Effector memory CD8-positive, alpha-beta T cell (primary cell): ENCODE results near the gene APP.
"Not testable (repeated sequence)": the region's sequence is repeated elsewhere in the genome, so short reads cannot be mapped to it uniquely, and the experiment has no call there.

Experiments
- ATAC-seq: fragments of 150-1000 bp; cut with Tn5 transposase; replicated peaks from 2 replicates; pipeline ENCODE4 v1.10.0; 2021; ENCODE audit warnings: mild to moderate bottlenecking, moderate library complexity
- DNase-seq, 3 experiments: peaks; one replicate each; pipeline ENCODE4 v3.0.0; 2021
- H3K27ac Mint-ChIP-seq, 2 donors: one replicate each; pipeline ENCODE4 v1.8.0; 2022; ENCODE audit warnings: mild to moderate bottlenecking in 2 of 2, mixed read lengths in 2 of 2, moderate library complexity in 2 of 2
- H3K27me3 Mint-ChIP-seq, 2 donors: one replicate each; pipeline ENCODE4 v1.8.0; 2022; ENCODE audit warnings: mixed read lengths in 2 of 2
- H3K36me3 Mint-ChIP-seq: one replicate; pipeline ENCODE4 v1.8.0; 2022; ENCODE audit warnings: mild to moderate bottlenecking, moderate library complexity, mixed read lengths; ENCODE audit not compliant: insufficient read depth
- H3K4me1 Mint-ChIP-seq, 2 donors: one replicate each; pipeline ENCODE4 v1.8.0; 2022; ENCODE audit warnings: low read depth in 2 of 2, mixed read lengths in 2 of 2
- H3K4me3 Mint-ChIP-seq, 2 donors: one replicate each; pipeline ENCODE4 v1.8.0; 2022; ENCODE audit warnings: mild to moderate bottlenecking in 2 of 2, mixed read lengths in 2 of 2, moderate library complexity in 2 of 2
- H3K9me3 Mint-ChIP-seq, 2 donors: one replicate each; pipeline ENCODE4 v1.8.0; 2022; ENCODE audit warnings: mixed read lengths in 2 of 2

APP gene

DNA sequence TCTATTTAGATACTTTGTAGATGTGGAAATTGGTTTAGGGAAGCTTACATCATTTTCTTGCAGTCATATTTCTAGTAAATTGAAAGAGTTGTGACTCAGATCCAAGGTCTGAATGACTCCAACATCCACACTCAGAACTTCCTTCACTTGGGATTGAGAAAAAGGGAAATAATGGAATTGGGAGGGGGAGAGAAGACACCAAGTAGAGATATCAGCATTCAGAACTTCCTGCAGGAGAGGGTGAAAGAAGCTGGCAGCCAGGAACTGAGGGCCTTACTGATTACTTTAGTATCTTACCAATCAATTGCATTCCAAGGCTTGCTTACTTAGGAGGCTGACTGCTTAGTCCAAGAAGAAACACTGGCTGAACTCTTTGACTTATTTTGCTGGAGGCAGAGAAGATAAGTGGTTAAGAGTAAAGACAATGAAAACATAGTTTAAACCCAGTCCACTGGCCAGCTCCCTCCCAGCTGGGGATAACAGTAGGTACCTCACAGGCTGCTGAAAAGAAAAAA, 21.7 kb downstream of the APP start:
- Mint-ChIP-seq H3K4me1 (no peaks in the 10 kb centered on the region), H3K4me3 (no peak overlapping the region), H3K9me3 (no peaks in the 10 kb centered on the region), H3K27me3 (no peaks in the 10 kb centered on the region), H3K27ac (no peak overlapping the region), H3K36me3 (no peaks in the 10 kb centered on the region)
- DNase-seq (no peak), ATAC-seq (no peak)

DNA sequence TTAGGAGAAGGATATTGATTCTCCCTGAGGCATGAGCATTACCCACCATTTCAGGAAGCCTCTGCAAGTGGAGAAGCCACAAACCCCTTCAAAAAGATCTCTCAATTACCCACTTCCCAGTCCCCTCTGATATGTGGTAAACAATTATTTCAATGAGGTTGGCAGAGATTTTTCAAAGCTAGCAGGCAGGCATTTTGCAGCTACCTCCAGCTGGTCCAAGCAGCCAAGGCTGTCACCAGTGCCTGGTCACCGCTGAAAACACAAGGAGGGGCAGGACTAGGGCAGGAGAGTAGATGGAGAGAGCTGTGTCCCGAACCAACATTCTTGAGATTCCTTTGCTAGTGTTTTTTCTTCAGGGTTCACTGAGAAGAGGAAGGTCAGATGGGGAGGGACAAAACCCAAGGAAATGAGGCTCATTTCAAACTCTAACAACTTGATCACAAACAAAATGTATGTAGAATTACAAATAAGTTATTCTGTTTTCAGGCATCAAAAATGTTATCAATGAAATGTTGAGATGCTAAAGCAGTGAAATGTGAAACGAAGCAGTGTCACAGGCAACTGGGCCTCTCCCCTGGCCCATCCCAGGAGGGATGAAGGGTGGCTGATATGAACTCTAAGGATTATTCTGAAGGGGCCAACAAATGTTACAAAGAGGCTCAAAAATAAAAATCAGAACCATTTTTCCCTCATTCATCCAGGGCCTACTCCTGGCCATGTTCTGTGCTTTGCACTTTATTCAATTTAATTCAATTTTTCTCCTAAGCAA, 22.3 kb downstream of the APP start:
- no peaks in the 10 kb centered on the region for H3K27me3 Mint-ChIP-seq
- H3K4me3 Mint-ChIP-seq = no peak overlapping the region
- no peaks in the 10 kb centered on the region for H3K4me1 Mint-ChIP-seq
- no peak for ATAC-seq
- no peaks in the 10 kb centered on the region for H3K36me3 Mint-ChIP-seq
- no peaks in the 10 kb centered on the region for H3K9me3 Mint-ChIP-seq
- DNase-seq = no peak
- no peak overlapping the region for H3K27ac Mint-ChIP-seq

DNA sequence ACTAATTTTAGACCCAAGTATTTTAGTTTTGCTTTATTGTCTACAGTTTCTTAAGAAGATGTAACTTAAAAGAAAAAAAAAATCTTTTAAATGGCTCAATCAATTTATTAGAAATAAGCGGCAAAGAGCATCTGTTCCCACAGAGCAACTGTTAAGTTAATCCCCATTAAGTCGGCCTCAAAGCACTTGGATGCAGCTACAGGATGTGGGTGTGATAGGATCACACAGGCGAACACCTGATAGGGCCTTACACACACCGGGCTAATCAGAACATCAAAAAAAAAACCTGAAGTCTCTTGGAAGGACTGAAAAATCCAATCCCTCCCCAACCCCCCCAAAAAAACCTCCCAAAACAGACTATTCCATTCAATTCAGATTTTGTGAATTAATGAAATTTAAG, 23.0 kb downstream of the APP start:
- peaks cover 1% of the 10 kb centered on the region for H3K36me3 Mint-ChIP-seq
- H3K27me3 Mint-ChIP-seq = no peaks in the 10 kb centered on the region
- ATAC-seq (no peak), DNase-seq (no peak)
- no peak overlapping the region for H3K27ac Mint-ChIP-seq
- H3K9me3 Mint-ChIP-seq = no peaks in the 10 kb centered on the region
- H3K4me1 Mint-ChIP-seq = no peaks in the 10 kb centered on the region
- H3K4me3 Mint-ChIP-seq = no peak overlapping the region

DNA sequence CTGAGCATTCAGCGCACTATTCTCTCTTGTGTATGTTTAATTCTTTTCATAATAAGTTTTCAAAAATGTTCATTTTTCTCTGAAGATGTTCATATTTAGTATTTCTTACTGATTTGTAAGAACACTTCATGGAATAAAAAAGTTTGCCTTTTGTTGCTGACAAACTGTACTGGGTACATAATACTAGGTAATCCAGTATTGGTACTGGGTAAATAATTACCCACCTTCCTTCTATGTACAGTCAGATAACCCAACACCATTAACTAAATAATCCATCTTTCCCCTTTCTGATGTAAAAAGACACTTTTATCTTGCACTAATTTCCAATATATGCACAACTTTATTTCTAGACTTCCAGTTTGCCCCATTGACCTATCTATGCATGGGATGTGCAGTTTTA, 23.9 kb downstream of the APP start:
- Mint-ChIP-seq H3K27ac (no peak overlapping the region), H3K9me3 (no peaks in the 10 kb centered on the region), H3K4me3 (no peak overlapping the region), H3K36me3 (peaks cover 4% of the 10 kb centered on the region), H3K4me1 (no peaks in the 10 kb centered on the region), H3K27me3 (no peaks in the 10 kb centered on the region)
- ATAC-seq (no peak), DNase-seq (no peak)

DNA sequence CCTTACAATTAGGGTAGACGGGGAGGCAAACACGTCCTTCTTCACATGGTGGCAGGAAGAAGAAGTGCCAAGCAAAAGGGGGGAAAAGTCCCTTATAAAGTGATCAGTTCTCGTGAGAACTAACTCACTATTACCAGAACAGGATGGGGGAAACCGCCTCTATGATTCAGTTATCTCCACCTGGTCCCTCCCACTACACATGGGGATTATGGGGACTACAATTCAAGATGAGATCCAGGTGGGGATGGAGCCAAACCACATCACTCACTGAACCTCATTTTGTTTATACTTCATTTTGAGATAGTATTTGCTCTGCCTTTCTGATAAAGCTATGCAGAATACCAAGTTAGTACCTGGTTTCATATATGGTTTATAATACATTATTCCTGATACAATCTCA, 26.5 kb downstream of the APP start:
- H3K4me1 Mint-ChIP-seq = no peaks in the 10 kb centered on the region
- no peak overlapping the region for H3K4me3 Mint-ChIP-seq
- no peaks in the 10 kb centered on the region for H3K27me3 Mint-ChIP-seq
- no peak overlapping the region for H3K27ac Mint-ChIP-seq
- DNase-seq (no peak), ATAC-seq (no peak)
- H3K36me3 Mint-ChIP-seq = peaks cover 4% of the 10 kb centered on the region
- H3K9me3 Mint-ChIP-seq = no peaks in the 10 kb centered on the region

DNA sequence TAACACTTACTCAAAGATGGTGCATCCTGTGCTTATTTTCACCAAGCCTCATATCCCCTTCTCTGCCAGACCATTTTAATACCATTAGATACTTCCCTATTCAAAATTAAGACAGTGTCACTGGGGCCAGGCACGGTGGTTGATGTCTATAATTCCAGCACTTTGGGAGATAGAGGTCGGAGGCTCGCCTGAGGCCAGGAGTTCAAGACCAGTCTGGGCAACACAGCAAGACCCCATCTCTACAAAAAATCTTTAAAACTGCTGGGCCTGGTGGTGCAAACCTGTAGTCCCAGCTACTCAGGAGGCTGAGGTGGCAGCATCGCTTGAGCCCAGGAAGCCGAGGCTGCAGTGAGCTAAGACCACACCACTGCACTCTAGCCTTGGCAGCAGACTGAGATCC, 28.2 kb downstream of the APP start:
- ATAC-seq (no peak), DNase-seq (no peak)
- H3K9me3 Mint-ChIP-seq = no peaks in the 10 kb centered on the region
- no peak overlapping the region for H3K27ac Mint-ChIP-seq
- H3K36me3 Mint-ChIP-seq = peaks cover 4% of the 10 kb centered on the region
- no peaks in the 10 kb centered on the region for H3K27me3 Mint-ChIP-seq
- H3K4me1 Mint-ChIP-seq = no peaks in the 10 kb centered on the region
- no peak overlapping the region for H3K4me3 Mint-ChIP-seq

DNA sequence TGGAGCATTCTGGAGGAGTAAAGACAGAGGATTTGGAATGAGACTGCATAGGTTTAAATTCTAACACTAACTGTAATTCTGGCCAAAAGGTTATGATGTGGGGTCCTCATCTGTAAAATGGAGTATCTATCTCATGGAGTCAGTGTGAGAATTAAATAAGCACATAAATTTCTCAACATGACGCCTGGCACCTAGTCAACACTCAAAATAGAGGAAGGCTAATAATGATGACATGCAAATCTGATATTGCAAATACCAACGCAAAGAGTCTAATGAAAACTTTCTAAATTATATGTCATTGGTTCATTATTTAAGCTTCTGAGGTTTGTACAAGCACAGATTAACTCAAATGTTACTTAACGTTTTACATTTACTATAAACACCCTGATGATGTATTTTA, 29.6 kb downstream of the APP start:
- Mint-ChIP-seq H3K36me3 (peaks cover 4% of the 10 kb centered on the region), H3K27ac (no peak overlapping the region), H3K9me3 (no peaks in the 10 kb centered on the region), H3K27me3 (no peaks in the 10 kb centered on the region), H3K4me3 (no peak overlapping the region), H3K4me1 (no peaks in the 10 kb centered on the region)
- ATAC-seq (no peak), DNase-seq (no peak)

- Mint-ChIP-seq H3K9me3 (peaks cover 0 to 2% of the 10 kb centered on the region in 2 donors), H3K4me1 (no peaks in the 10 kb centered on the region), H3K36me3 (peaks cover 4% of the 10 kb centered on the region), H3K27ac (no peak overlapping the region), H3K4me3 (no peak overlapping the region), H3K27me3 (no peaks in the 10 kb centered on the region)
- no peak for ATAC-seq
- DNase-seq = no peak
These were observed 30.4 kb downstream of the APP start for GRCh38 chr21:26140164-26140579.

DNA sequence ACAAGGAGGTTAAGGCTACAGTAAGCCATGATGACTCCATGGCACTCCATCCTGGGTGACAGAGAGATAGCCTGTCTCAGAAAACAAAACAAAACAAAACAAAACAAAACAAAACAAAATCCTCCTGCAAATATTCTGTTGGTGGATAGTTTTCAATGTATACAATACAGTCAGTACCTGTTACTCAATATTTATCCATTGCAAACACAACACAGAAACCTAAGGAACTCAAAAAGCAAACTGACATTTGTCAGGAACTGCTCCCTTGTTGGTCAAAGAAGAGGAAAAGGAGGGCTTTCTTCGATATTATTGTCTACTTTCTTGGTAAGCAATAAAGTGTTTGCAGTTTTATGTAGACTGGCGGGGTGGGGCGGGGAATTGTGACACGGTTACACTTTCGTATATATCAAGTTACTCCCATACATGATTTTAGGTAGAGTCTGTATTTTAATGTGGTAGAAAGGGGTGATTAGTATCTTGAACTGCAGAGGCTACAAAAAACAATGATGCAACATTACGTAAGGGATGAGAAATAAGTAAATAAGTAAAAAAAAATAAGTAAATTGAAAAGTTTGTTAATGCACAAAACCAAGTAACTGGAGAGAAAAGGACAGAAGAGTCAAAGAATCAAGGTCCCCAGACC, 31.8 kb downstream of the APP start:
- no peak for ATAC-seq
- H3K36me3 Mint-ChIP-seq = peaks cover 4% of the 10 kb centered on the region
- H3K27ac Mint-ChIP-seq = no peak overlapping the region
- no peaks in the 10 kb centered on the region for H3K27me3 Mint-ChIP-seq
- H3K4me1 Mint-ChIP-seq = no peaks in the 10 kb centered on the region
- no peak for DNase-seq
- peaks cover 0 to 2% of the 10 kb centered on the region in 2 donors for H3K9me3 Mint-ChIP-seq
- H3K4me3 Mint-ChIP-seq = no peak overlapping the region

DNA sequence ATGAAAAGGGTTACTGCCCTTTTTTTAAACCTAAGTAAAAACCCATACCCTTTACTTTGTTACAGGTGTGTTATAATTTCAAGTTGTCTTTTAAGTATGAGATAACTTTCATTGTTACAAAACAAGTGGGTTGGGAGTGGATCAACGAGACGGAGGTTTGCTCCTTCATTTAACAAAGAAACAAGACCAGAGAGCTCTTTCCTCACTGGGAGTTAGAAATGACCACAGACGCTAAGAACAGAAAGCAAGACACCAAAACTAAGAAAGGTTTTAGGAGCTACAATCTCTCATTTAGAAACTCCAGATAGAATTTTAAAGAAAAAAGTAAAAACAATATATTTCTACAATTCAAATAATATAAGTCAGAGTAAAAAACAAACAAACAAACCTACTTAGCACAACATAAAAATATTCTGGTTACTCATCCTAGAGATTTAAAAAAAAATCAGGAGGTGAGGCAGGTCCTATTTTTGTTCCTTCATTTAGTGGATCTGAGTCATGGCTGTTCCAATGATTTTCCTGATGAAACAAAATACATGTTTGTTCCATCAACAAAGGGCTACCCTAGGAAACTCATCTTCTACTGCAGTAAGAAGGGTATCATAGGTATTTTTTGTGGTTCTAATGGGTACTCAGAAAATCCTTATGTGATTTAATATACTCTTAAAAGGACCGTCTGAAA, 33.0 kb downstream of the APP start:
- no peak overlapping the region for H3K4me3 Mint-ChIP-seq

DNA sequence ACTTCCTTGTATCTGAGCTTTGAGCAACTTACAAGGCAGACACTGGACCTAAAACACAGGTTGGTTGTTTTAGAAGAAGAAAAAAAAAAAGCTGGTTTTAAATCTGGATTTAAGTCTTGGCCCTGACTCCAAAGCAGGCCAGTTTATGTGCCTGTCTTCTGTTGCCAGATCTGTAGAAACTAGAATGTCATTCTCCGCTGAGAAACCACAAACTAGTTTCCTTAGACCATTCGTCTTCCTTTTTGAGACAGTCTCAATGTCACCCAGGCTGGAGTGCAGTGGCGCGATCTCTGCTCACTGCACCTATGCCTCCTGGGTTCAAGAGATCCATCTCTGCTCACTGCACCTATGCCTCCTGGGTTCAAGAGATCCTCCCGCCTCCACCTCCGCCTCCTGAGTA, 33.9 kb downstream of the APP start:
- Mint-ChIP-seq H3K36me3 (no peaks in the 10 kb centered on the region), H3K4me3 (no peak overlapping the region), H3K4me1 (no peaks in the 10 kb centered on the region), H3K9me3 (peaks cover 0 to 2% of the 10 kb centered on the region in 2 donors), H3K27ac (no peak overlapping the region), H3K27me3 (no peaks in the 10 kb centered on the region)
- DNase-seq (no peak), ATAC-seq (no peak)

More for the DNA sequence above, 33.0 kb downstream of the APP start:
- no peak for DNase-seq
- Mint-ChIP-seq H3K9me3 (peaks cover 0 to 2% of the 10 kb centered on the region in 2 donors), H3K4me1 (no peaks in the 10 kb centered on the region), H3K27ac (no peak overlapping the region), H3K27me3 (no peaks in the 10 kb centered on the region), H3K36me3 (peaks cover 3% of the 10 kb centered on the region)
- no peak for ATAC-seq

DNA sequence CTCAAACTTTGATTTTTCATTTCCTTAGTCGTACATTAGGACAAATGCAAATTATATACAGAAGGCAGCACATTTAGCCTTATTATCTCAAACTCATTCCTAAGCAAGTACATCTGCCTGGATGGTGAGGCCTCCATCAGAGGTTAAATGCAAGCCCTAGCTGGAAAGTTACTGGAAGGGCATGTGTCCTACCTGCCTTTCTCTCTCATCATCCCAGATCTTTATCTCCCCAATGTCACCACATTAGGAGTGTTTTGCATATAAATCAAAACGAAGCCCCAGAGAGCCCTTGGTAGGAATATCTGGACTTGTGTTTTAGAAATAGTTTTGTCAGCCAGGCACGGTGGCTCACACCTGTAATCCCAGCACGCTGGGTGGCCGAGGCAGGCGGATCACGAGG, 35.0 kb downstream of the APP start:
- H3K4me1 Mint-ChIP-seq = no peaks in the 10 kb centered on the region
- H3K4me3 Mint-ChIP-seq = no peak overlapping the region
- no peaks in the 10 kb centered on the region for H3K27me3 Mint-ChIP-seq
- no peak for DNase-seq
- no peak for ATAC-seq
- peaks cover 0 to 2% of the 10 kb centered on the region in 2 donors for H3K9me3 Mint-ChIP-seq
- no peak overlapping the region for H3K27ac Mint-ChIP-seq
- no peaks in the 10 kb centered on the region for H3K36me3 Mint-ChIP-seq

- Mint-ChIP-seq H3K4me3 (no peak overlapping the region), H3K27me3 (no peaks in the 10 kb centered on the region), H3K27ac (no peak overlapping the region), H3K9me3 (peaks cover 0 to 3% of the 10 kb centered on the region in 2 donors), H3K4me1 (no peaks in the 10 kb centered on the region), H3K36me3 (no peaks in the 10 kb centered on the region)
- DNase-seq (no peak), ATAC-seq (no peak)
These were observed 39.0 kb downstream of the APP start for GRCh38 chr21:26131554-26131953.

- not testable (repeated sequence) for H3K9me3 Mint-ChIP-seq, H3K4me3 Mint-ChIP-seq, DNase-seq, H3K4me1 Mint-ChIP-seq, H3K27me3 Mint-ChIP-seq, ATAC-seq, H3K36me3 Mint-ChIP-seq, H3K27ac Mint-ChIP-seq
These were observed 39.5 kb downstream of the APP start for GRCh38 chr21:26131053-26131452.
